GM21515 (cell line): Measurements from ENCODE around the gene STT3B.

Experiments used
- ATAC-seq: cut with Tn5 transposase; IDR thresholded peaks from one replicate; pipeline ENCODE4 v1.9.1; 2021; ENCODE audit not compliant: unreplicated experiment

Gene STT3B

GRCh38 chr3:31516757-31517156, 16.0 kb upstream of the STT3B start:
- no peak for ATAC-seq

DNA sequence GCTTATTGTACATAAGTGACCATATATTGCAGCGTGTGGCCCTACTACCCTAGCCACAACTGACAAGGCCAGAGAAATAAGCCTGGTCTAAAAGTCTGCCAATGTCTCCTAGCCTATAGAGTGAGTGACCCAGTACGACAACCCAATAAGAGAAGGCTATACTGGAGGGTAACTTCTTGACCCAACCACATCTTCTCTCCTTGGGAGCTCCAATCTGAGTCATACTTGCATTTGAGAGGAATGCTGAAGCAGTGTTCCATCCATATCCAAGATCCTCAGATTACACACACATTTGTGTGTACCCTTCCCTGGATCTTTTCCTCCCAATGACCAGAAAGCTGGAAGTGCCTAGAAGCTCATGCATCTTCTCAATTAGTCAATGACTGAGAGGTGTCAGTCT, 11.3 kb upstream of the STT3B start:
- ATAC-seq: no peak

DNA sequence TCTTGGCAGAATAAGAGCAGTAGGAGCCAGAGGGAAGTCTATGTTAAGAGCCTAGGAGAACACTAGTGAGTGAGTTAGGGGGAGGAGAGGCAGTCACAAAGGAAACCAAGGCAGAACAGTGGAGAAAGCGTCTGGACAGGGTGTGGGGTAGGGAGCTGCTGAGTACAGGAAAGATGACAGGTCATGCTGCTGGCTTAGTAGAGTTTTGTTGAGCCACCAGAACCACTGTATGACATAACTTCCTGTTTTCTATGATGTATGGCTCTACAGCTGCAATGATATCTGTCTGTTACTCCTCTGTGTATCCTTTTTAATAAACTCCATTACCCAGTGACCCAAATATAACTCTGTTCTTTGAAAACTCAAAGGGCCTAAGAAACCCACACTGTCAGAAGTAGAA, 10.6 kb upstream of the STT3B start:
- ATAC-seq: no peak

DNA sequence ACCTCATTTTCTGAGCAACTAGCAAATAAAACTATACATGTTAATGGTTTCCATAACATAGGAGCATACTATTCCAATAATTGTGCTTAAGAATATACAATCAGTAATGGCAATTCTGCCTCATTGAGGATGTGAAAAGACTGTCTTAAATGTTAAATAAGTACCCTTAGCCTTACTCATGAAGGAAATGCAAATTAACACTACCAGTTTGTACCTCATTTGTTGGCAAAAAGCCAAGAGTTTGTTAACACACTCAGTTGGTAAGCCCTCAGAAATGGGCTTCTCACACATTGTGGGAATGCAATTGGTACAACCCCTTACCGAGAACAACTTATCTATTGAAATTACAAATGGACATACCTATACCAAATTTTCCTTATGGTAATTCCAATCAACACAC, 9.2 kb upstream of the STT3B start:
- no peak for ATAC-seq

DNA sequence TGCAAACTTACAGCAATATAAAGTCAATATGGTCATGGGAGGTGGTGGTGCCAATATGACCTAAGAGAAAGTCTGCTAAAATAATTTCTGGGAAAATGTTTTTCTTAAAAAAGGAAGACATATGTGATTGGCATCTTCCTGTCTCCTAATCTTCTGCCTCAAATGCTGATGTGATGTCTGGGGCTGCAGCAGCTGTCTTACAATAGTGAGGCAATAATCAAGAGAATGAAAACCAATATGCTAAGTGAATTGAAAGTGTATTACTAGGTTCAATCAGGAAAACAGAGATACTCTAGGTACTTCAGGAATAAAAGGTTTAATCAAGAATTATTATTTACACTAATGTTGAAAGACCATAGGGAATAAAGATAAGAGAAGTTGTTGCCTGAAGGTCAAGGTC, 7.2 kb upstream of the STT3B start:
- ATAC-seq: no peak

- ATAC-seq: no peak
Observed at GRCh38 chr3:31529421-31529820, 3.3 kb upstream of the STT3B start.

DNA sequence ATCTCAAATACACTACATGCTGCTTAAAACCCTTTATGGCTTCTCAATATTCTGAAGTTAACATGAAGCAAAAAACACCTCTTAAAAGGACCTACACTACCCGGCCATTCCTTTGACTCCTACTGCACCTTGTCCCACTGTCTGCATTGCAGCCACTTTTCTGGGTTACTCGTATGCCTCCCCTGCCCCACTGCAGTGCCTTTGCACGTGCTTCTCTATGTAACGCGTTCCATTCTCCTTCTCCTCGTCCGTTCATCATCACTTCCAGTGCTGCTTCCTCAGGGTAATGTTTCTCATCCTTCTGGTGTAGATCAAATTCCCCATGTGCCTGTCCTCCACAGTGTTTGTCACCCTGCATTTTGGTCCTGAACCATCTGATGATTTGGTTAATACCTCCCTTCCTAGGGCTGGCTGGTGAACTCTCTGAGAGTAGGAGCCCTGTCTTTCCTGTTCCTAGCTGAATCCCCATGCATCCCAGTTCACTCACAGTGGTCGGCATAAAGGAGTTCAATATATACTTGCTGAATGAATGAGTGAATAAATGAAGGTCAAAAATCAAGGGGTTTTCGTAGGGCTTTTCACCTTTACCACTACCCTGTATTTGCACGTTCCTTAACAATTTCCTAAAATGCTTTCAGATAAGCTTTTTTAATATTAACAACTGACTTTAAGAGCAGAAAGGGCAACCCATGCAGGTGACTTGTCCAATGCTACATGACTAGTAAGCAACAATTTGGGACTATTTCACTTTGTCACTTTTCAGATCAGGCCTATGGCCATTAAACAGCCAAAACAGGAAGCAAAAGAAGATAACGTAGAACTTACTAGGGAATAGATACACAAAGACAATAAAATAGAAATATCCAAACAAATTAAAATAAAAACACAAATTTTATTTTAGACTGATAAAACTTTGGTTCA, 2.4 kb upstream of the STT3B start:
- ATAC-seq: no peak

- ATAC-seq: no peak
Observed at GRCh38 chr3:31530960-31531335, 1.8 kb upstream of the STT3B start.

- no peak for ATAC-seq
Observed at GRCh38 chr3:31531452-31531991, 1.2 kb upstream of the STT3B start.

DNA sequence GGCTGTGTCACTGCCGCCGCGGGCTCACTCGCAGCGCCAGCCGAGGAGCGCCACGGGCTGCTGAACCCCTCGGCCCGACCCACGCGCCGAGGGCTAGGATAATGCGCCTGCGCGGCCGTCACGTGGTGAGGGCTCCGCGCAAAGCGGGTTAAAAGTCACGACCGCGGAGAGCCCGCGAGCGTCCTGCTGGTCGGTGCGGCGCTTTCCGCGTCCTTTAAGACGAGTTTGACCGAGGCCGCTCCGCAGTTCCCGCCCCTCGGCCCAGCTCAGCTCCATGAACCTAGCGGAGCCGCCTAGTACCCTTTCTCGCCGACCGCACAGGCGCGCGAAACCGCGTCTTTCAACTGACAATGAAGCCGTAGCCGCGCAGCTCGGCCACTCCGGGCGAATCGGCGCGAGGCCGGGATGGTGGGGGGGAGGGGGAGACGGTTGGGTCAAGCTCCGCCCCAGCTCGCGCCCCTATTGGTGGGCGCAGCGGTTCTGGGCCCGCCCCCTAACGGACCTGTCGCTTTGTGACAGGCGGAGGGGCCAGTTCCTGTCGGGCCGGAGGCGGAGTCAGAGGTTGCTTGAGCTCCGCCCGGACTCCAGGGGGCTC, 636 bp upstream of the STT3B start:
- ATAC-seq: peak; percentile 86

DNA sequence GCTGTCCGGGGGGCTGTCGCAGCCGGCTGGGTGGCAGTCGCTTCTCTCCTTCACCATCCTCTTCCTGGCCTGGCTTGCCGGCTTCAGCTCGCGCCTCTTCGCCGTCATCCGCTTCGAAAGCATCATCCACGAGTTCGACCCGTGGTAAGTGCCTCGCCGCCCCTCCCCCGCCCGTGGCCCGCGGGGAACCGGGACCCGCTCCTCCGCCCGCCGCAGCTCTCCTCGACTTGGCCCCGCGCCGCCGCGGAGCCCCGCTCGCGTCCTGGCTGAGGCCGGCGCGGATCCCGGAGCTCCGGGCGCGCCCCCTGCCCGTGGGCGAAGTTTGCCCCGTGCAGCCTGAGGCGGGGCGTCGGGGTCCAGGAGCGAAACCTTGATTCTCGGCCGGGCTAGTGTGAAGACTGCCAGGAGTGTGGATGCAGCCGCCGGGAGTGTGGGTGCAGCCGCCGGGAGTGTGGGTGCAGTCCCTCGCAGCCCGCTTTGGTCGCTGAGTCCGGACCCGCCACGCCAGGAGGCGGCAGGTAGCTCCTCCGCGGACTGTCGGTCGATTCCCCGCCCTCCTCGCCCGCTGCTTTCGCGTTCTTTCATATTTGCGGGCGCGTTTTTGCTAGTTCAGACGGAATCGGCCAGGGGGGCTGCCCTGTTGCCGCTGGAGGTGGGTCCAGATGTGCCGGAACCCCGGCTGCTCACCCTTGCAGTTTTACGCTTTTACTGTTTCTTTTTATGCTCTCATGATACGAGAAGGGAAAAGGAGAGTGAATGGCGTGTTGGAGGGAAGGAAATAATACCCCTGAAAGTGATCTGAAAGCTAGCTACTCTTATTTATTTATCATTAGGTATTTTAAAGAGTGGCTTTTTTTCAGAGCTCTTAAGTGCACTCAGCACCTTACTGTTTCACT, 692 bp downstream of the STT3B start:
- peak; percentile 2 for ATAC-seq

DNA sequence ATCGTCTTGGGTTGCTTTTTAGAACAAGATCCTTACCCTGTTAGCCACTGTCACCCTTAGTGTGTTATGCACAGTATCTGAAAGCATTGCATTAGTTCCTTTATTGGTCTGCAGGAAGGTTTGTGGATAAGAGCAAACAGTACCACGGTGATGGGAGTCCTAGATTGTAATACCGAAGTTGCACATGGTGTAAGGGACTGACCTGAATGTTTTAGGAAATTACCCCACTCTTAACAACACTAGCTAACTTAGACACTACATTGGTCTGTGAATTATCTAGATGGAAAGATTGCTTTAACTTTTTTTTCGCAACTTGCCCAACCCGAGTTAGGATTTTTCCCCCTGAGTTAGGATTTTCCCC, 1.3 kb downstream of the STT3B start:
- no peak for ATAC-seq

- ATAC-seq: no peak
Observed at GRCh38 chr3:31536497-31536896, 3.8 kb downstream of the STT3B start.

DNA sequence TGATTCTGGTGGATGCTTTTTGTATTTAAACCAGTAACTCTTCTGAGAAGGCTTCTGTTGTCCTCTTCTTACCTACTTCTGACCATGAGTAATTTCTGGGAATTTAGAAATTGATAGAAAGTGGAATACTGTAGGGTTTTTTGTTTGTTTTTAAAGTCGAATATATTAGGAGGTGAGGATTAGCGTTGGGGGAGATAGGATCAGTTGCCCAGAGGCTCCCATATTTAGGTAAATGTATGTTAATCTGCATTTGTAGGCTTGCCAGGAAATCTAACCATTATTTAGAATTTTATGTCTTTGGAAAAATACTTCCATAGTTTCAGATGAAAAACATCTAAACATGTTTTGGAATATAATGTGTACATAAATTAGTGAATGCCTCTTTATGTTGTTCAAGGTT, 6.1 kb downstream of the STT3B start:
- no peak for ATAC-seq

- no peak for ATAC-seq
Observed at GRCh38 chr3:31539275-31539674, 6.5 kb downstream of the STT3B start.

- ATAC-seq: no peak
Observed at GRCh38 chr3:31541089-31541488, 8.4 kb downstream of the STT3B start.

- ATAC-seq: no peak
Observed at GRCh38 chr3:31542246-31542645, 9.5 kb downstream of the STT3B start.

- no peak for ATAC-seq
Observed at GRCh38 chr3:31543375-31543774, 10.7 kb downstream of the STT3B start.

GRCh38 chr3:31544634-31545033, 11.9 kb downstream of the STT3B start:
- ATAC-seq: no peak

DNA sequence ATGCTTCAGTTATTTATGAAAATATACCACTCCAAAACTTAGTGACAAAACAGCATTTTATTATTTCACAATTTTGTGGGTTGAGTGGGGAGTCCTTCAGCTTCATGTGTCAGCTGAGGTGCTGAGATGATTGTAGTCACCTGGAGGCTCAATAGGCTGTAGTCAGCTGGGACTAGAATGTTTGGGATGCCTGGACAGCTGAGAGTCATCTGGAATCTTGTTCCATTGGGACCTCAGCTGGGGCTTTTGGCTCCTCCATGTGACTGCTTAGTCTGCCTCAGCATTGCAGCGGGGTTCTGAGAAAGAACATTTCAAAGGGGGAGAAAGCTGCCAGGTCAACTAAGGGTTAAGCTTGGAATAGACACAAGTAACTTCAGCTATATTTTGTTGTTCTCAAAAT, 13.4 kb downstream of the STT3B start:
- ATAC-seq: no peak

- no peak for ATAC-seq
Observed at GRCh38 chr3:31546725-31547124, 14.0 kb downstream of the STT3B start.
